Fibroblast of skin of abdomen (primary cell): ENCODE data around the gene KRTAP7-1. TPM values are rescaled to one million over a fixed set of nuclear protein-coding genes. Genes with fewer than 3 reads are reported as not detected.
A peak's percentile ranks its signal among the peaks of the same experiment; 100 is the strongest.

Source experiments
- DNase-seq: peaks from one replicate; pipeline ENCODE4 v3.0.0-alpha.2; 2013
- polyA plus RNA-seq, 2 experiments: library from polyadenylated mRNA; unstranded; fragments of 120-200 nt; gene quantifications; one replicate each; pipeline ENCODE4 v1.2.1, GENCODE V29; 2013; ENCODE audit not compliant: insufficient read length in 2 of 2

KRTAP7-1 gene, protein sequence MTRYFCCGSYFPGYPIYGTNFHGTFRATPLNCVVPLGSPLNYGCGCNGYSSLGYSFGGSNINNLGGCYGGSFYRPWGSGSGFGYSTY
- not detected for polyA plus RNA-seq (2013, experiment 1 of 2; ENCODE audit: insufficient read length)
- polyA plus RNA-seq (2013, experiment 2 of 2; ENCODE audit: insufficient read length), result not detected

DNA sequence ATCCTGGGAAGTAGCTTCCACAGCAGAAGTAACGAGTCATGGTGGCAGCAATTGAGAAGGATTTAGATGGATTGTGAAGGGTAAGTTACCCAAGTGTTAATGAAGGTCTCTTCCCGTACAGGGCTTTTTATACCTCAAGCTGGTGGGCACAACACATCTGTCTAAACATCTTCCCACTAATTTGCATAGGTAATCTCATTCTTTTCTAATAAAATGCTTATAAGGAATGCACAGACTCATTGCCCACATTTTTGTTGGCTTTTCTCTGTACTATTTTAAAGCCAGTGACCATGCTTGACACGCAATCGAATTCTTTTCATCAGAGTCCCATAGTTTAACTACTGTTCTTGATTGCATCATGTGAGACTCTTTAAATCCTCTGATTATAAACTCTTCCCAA, at the start of gene KRTAP7-1:
TSS of gene KRTAP7-1 (minus strand) at position 101 of the 400 bp plus-strand sequence. CDS start at position 40, 61 bp downstream.
- peak; percentile 4 for DNase-seq

DNA sequence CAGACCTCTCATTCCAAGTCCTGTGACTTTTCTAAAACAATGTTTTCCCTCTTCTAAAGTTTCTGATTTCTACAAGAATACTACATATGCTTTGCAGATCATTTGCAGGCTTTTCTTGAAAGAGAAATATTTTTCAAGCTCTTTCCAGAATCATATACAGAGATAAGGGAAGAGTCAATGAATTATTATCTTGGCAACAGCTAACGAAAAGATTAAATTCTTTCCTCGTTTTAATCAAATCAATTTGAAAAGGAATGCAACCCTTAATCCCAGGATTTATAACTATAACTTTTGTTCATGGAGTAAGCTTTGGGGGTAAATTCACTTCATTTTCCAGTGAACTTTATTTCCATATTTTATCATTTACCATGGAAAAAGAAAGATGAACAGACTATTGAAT, 45.0 kb upstream of the KRTAP7-1 start:
- DNase-seq, result no peak

DNA sequence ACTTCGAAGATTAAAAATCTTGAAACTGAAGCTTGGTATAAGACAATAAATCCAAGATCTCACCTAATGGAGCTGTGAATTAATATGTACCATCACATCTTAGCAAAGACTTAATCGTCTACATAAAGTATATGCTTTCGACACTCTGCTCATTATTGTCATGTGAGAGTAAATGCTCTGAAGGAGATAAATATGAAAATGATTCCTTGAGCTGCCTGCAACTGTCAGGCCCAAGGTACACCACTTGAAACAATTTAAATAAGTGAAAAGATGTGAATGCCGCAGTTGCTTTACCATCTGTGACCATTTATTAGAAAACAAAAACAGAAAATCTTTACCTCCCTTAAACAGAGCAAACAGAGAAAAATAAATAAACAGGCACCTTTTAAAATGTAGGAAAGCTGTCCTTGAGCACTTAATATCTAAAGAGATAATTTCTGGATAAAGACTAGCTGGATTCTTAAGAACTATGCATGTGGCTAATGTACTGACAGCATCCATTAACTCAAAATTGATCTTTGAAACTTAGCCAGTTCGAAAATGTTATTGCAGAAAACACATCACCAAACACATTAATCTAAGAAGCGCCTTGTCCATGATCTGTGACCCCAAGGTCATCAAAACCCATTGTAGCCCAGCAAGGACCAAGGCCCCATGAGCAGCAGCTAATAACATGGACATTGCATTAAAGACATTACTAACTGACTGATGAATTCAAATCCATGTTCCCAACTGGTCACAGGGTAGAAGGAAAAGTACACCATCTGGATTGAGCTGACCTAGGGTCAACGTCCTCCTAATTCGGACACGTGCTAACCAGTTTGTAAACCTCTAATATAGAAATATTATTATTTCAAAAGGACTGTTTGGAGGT, 18.3 kb upstream of the KRTAP7-1 start:
- no peak for DNase-seq

DNA sequence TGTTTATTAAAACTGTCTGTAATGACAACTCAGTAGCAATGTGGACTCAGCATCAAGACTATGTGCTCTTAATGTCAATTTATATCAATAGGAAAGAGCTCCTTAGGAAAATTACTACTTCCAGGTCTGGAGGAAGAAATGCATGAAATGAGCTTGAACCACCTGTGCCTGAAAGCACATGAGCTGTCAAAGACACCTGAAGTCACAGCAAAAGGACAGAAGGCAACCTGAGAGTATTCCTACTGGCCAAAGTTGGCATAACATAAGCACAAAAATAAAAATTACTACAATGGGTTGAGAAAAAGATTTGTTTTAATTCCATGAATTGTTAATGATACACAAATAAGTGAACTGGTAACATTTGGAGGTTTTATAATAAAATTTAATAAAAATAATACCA, 13.4 kb upstream of the KRTAP7-1 start:
- DNase-seq, result no peak

DNA sequence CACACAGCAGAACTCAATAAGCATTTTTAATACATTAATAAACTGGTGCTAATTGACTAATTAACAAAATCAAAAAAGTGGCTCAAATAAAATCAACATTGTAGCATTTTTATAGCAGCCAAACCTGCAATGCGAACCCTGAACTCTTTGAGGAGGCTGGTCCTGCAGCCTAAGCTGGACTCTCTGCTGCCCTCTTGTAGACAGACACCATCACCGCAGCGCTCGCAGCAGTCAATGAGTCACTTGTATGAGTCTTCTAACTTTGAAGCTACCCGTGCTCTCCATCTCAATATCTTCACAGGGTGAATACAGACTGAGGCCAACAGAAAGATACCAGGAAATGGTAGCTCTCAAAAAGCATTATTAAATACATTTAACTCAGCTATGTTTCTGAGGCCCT, 9.7 kb upstream of the KRTAP7-1 start:
- no peak for DNase-seq

DNA sequence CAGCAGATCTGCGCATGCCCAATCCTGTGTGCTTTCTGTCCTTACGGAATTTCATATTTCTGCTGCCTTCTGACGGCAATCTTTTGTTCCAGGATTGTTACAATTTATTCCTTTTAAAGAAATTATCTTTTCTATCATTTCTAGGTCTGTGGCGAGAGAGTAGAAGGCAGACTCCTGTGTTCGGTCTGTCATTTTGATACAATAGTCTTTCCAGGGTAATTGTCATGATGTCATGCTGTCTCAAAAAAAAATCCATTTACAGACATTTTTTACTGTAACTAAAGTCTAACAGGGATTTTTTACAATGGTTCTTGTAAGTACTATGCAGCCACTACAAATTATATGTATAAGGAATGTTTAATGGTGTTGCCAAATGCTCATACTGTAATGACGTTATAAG, 9.0 kb upstream of the KRTAP7-1 start:
- no peak for DNase-seq

DNA sequence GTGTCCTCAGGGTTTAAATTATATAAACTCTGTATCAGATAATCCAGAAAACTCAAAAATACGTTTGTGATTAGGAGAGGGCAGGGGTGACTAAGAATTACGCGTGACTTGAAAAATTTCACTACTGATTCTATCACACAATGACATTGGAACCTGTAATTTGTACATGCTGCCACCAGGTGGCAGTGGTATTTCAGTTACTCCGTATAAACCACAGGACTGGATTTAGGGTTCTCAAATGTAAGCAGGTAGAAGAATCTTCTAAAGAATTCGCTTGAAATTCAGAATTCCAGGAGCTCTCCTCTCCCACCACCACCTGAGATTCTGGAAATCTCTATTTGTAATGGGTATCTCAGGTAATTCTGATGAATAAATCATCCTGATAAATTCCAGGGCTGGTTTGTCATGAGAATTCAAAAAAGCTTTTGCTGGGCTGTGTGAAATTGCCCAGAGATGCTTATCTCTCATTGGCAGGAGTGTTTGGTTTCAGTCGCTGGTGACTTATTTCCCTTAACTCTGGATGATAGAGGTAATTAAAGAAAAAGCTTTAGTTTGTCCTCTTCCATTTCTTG, 1.7 kb upstream of the KRTAP7-1 start:
- DNase-seq, result no peak

DNA sequence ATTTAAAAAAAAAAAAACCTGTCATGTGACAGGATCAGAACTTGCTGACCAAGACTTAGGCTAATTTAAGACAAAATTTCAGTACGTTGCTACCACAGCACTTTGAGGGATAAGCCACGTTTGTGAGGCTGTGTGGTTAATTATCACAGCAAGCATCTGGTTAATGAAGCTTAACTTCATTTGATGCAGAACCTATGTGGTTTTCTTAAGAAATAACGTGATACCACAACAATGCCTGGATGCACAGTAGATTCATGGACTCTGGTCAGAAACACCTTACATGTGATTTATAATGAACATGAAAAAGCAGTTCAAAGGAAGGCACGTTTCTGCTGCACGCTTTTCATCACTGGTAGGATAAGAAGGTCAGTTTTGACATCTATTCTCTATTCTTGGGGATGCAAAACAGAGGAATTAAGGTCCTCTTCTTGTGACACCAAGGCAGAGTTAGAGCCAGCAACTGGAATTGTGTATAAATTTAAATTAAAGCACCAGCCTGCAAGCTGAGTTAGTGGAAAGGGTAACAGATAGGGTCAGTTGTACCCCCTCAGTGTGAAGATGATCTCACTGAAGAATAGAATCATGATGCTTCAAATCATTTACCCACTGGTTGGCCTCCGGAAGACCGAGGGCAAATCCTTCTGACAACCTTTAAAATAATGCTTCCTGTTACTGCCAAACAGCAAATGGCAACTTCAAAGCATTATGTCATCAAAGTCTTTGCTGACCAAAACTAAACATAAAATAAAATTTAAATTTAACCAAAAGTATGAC, 10.5 kb downstream of the KRTAP7-1 start:
- no peak for DNase-seq

DNA sequence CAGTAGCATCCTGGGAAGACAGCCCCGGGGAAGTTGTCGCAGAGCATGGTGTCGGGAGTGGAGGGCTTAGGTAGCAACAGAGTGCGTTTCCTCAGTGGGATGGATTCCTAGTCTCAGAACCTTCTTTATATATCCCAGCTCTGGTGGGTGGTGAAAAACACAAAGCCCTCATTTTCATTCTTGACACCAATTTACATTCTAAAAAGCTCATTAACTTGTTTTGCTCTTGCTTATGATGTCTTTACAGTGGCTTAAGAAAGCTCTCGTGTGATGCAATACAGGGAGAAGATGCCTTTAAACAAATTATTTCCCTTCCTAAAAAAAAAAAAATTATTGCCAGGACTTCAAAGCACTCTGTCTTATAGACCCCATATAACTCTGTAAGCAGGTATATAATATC, 16.4 kb downstream of the KRTAP7-1 start, which contains the start of gene KRTAP8-1:
TSS of gene KRTAP8-1 (minus strand) at position 101 of the 400 bp plus-strand sequence. CDS start at position 47, 54 bp downstream.
- no peak for DNase-seq

DNA sequence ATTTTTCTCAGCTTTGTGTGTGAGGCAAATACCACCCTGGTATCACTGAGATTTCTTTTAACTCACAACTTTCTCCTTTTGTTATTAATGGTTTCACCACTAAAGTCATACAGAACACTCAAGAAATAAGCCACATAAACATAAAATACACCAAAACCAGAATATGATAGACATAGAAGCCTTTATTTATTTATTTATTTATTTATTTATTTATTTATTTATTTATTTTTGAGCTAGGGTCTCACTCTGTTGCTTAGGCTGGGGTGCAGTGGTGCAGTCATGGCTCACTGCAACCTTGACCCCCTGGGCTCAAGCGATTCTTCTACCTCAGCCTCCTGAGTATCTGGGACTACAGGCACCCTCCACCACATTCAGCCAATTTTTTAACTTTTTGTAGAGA, 29.0 kb downstream of the KRTAP7-1 start:
- no peak for DNase-seq

DNA sequence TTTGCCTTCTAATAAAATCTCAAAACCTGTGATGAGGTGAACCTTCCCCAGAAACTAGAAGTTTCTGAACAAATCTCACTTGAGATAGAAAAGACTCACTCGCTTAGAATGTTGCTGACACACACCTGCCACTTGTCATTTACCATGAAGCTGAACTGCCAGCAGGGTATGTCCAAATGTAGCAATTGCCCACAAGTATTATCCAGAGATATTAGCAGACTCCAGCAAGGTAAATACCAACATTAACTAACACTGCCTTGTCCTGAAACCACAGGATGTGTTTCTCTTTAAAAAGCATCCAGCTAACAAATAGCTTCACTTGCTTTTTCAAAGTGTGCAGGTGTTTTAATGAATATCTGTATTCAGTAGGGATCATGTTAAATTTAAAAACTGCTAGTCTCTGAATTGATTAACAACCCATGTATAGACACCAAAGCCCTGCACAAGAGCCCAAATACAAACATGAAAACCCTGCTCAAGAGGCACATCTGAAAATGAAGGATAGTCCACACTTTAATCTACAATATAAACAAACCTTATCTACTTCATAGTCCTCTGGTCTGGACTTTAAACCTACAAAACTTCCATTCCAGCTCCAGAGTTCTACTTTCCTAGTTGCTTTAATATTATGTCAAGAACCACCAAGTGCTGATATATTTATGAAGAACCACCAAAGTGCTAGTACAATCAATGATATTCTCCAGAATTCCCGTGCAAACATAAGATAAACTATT, 35.8 kb downstream of the KRTAP7-1 start:
- DNase-seq, result no peak

DNA sequence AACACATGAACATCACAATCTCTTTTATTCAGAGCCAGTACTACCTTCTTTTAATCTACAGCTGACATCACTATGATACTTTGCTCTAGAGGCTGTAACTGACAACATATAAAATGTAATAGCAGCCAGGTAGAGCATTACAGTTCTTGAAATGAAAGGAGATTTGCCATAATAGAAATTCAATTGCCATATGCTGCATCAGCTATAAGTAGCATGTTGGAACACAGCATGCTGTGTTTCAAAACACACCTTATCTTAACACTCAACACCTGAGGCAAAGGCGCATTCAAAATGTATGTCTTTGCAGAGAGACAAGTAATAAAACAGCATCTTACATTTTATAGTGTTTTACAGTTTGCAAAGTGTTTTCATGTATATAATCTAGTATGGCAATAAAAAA, 50.3 kb downstream of the KRTAP7-1 start:
- no peak for DNase-seq
